Peyer's patch (tissue), 4 donors: ENCODE data around the gene HNF4A.

ENCODE experiments used
- POLR2A ChIP-seq, 2 donors: fragments of 450-650 bp; IDR thresholded peaks; one replicate each; pipeline ENCODE4 v1.5.1; 2017; ENCODE audit warnings: antibody characterized with exemption in 2 of 2, mild to moderate bottlenecking in 2 of 2, moderate library complexity in 2 of 2
- TF ChIP-seq, protein P1 (sequence below), 6 experiments: fragments of 450-650 bp in 4 of 6; fragments of 200-600 bp in 2 of 6; sonication (generic) in 1 of 6; IDR thresholded peaks; one replicate each; pipeline ENCODE4 v1.5.1; 2017 to 2019; ENCODE audit warnings: antibody characterized with exemption in 6 of 6, mild to moderate bottlenecking in 3 of 6, moderate library complexity in 1 of 6

DNA sequence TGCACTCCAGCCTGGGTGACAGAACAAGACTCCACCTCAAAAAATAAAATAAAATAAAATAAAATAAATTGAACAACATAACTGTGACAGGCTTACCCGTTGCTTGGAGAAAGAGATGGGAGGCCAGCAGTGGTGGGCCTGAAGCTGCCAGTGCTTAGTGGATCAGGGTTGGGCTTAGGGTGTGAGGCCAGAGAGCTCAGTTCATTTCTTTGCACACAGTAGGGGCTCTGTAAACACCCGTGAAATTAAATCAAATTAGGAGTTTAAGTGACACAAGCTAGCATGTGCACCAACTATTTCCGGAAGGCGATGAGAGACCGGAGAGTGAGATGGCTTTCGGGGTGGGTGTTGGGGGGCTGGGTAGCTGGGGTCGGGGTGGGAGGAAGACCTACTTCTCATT is 94.4 kb downstream of the HNF4A start:
- TF ChIP-seq, protein P1, sequence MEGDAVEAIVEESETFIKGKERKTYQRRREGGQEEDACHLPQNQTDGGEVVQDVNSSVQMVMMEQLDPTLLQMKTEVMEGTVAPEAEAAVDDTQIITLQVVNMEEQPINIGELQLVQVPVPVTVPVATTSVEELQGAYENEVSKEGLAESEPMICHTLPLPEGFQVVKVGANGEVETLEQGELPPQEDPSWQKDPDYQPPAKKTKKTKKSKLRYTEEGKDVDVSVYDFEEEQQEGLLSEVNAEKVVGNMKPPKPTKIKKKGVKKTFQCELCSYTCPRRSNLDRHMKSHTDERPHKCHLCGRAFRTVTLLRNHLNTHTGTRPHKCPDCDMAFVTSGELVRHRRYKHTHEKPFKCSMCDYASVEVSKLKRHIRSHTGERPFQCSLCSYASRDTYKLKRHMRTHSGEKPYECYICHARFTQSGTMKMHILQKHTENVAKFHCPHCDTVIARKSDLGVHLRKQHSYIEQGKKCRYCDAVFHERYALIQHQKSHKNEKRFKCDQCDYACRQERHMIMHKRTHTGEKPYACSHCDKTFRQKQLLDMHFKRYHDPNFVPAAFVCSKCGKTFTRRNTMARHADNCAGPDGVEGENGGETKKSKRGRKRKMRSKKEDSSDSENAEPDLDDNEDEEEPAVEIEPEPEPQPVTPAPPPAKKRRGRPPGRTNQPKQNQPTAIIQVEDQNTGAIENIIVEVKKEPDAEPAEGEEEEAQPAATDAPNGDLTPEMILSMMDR (IDR thresholded peaks at IDR 0.05) = no peak
- TF ChIP-seq POLR2A (IDR thresholded peaks at IDR 0.05) = no peak
